Smooth muscle cell (in vitro differentiated cells): Measurements from ENCODE around the gene NELFCD. TPM values are rescaled to one million over a fixed set of nuclear protein-coding genes. Genes with fewer than 3 reads are reported as not detected.
"Not testable (repeated sequence)": the region's sequence is repeated elsewhere in the genome, so short reads cannot be mapped to it uniquely, and the experiment has no call there.

Source experiments
- DNase-seq: peaks from one replicate; lab custom pipeline; 2025; ENCODE audit not compliant: unreplicated experiment; lab: John Stamatoyannopoulos, UW
- H2AFZ ChIP-seq: fragments of 200-600 bp; sonication (generic); 2 replicates; pipeline ENCODE4 v1.6.0; 2016; ENCODE audit warnings: antibody characterized with exemption, low read depth, mild to moderate bottlenecking
- H3F3A ChIP-seq: fragments of 200-600 bp; sonication (generic); 2 replicates; pipeline ENCODE4 v1.6.0; 2017; ENCODE audit warnings: antibody characterized with exemption, low read depth
- H3K27ac ChIP-seq: fragments of 200-600 bp; sonication (generic); 2 replicates; pipeline ENCODE4 v1.5.1; 2016; ENCODE audit warnings: low read depth, mild to moderate bottlenecking
- H3K27me3 ChIP-seq: fragments of 200-600 bp; sonication (generic); 2 replicates; pipeline ENCODE4 v1.6.1; 2016; ENCODE audit warnings: low read depth, mild to moderate bottlenecking
- H3K36me3 ChIP-seq: fragments of 200-600 bp; sonication (generic); 2 replicates; pipeline ENCODE4 v1.5.1; 2016; ENCODE audit warnings: low read depth
- H3K4me1 ChIP-seq: fragments of 200-600 bp; sonication (generic); 2 replicates; pipeline ENCODE4 v1.5.1; 2016; ENCODE audit warnings: low read depth
- H3K4me2 ChIP-seq: fragments of 200-600 bp; sonication (generic); 2 replicates; pipeline ENCODE4 v1.6.0; 2016; ENCODE audit warnings: mild to moderate bottlenecking
- H3K4me3 ChIP-seq: fragments of 200-600 bp; sonication (generic); 2 replicates; pipeline ENCODE4 v1.5.1; 2016; ENCODE audit warnings: mild to moderate bottlenecking
- H3K79me2 ChIP-seq: fragments of 200-600 bp; sonication (generic); 2 replicates; pipeline ENCODE4 v1.6.0; 2016; ENCODE audit warnings: low read depth, mild to moderate bottlenecking
- H3K9ac ChIP-seq: fragments of 200-600 bp; sonication (generic); 2 replicates; pipeline ENCODE4 v1.6.0; 2016; ENCODE audit warnings: low read depth
- H3K9me3 ChIP-seq: fragments of 200-600 bp; sonication (generic); replicated peaks from 2 replicates; pipeline ENCODE4 v1.5.1; 2016; ENCODE audit warnings: low read depth
- H4K20me1 ChIP-seq: fragments of 200-600 bp; sonication (generic); 2 replicates; pipeline ENCODE4 v1.6.0; 2016; ENCODE audit warnings: low read depth
- CTCF ChIP-seq: fragments of 200-600 bp; sonication (generic); IDR thresholded peaks from 2 replicates; pipeline ENCODE4 v1.5.1; 2017; ENCODE audit warnings: borderline replicate concordance, mild to moderate bottlenecking, antibody characterized with exemption; ENCODE audit not compliant: insufficient read depth, poor library complexity, severe bottlenecking
- WGBS: methylation state at CpG from one replicate; pipeline ENCODE4 v1.1.7; 2016; ENCODE audit warnings: low lambda C conversion rate; 5-methylcytosine and 5-hydroxymethylcytosine counted together
- polyA plus RNA-seq: library from polyadenylated mRNA; unstranded; fragments of >200 nt; fragmentation: Nextera tagmentation; extraction: Ambion mirVana; gene quantifications from 2 replicates; pipeline ENCODE4 v1.2.1, GENCODE V29; 2016
- total RNA-seq: library from RNA; depleted of rRNA; stranded (reverse); fragments of >200 nt; gene quantifications from 2 replicates; pipeline ENCODE4 v1.2.3, GENCODE V29; 2014

NELFCD gene
- total and polyA plus RNA-seq, 2 experiments from 2014 or later: 25.4 to 40.3 TPM

- Histone ChIP-seq H3K27ac (no peak overlapping the region), H3K4me3 (peak overlapping the region; percentile 95), H3K79me2 (peaks cover 45% of the 10 kb centered on the region), H3K9me3 (no peaks in the 10 kb centered on the region), H3K4me1 (no peaks in the 10 kb centered on the region), H3F3A (no peaks in the 10 kb centered on the region), H3K9ac (peak overlapping the region; percentile 70), H4K20me1 (peaks cover 20% of the 10 kb centered on the region), H3K36me3 (no peaks in the 10 kb centered on the region), H3K27me3 (no peaks in the 10 kb centered on the region), H2AFZ (peak overlapping the region; percentile 82), H3K4me2 (peak overlapping the region; percentile 82)
- DNase-seq: no peak
- TF ChIP-seq CTCF: no peak
- WGBS: 24% methylated on average over 24 of the region's 29 CpGs
Observed at GRCh38 chr20:58981628-58982364, 740 bp downstream of the NELFCD start.

GRCh38 chr20:58982406-58983114, 1.5 kb downstream of the NELFCD start:
- H4K20me1 ChIP-seq: peaks cover 26% of the 10 kb centered on the region
- H3K79me2 ChIP-seq: peaks cover 45% of the 10 kb centered on the region
- peaks cover 3% of the 10 kb centered on the region for H3K36me3 ChIP-seq
- H3K4me2 ChIP-seq: peak overlapping the region; percentile 82
- no peak overlapping the region for H2AFZ ChIP-seq
- DNase-seq: no peak
- no peak overlapping the region for H3K9ac ChIP-seq
- no peak overlapping the region for H3K27ac ChIP-seq
- peak overlapping the region; percentile 95 for H3K4me3 ChIP-seq
- no peak for TF ChIP-seq CTCF
- H3K27me3 ChIP-seq: no peaks in the 10 kb centered on the region
- 95% methylated on average over 12 of the region's 12 CpGs for WGBS
- no peaks in the 10 kb centered on the region for H3K4me1 ChIP-seq
- no peaks in the 10 kb centered on the region for H3F3A ChIP-seq
- no peaks in the 10 kb centered on the region for H3K9me3 ChIP-seq

GRCh38 chr20:58983115-58983468, 2.0 kb downstream of the NELFCD start:
- H3K27me3 ChIP-seq, H3K27ac ChIP-seq, H3K36me3 ChIP-seq, H3K9ac ChIP-seq, H3K4me3 ChIP-seq, DNase-seq, H3K4me2 ChIP-seq, H3K4me1 ChIP-seq, H2AFZ ChIP-seq, H3K9me3 ChIP-seq, H3F3A ChIP-seq: not testable (repeated sequence)
- 98% methylated on average over 12 of the region's 12 CpGs for WGBS
- H4K20me1 ChIP-seq: peaks cover 26% of the 10 kb centered on the region
- H3K79me2 ChIP-seq: peaks cover 45% of the 10 kb centered on the region

- no peak overlapping the region for H3K4me2 ChIP-seq
- peaks cover 26% of the 10 kb centered on the region for H4K20me1 ChIP-seq
- H3K79me2 ChIP-seq: peaks cover 45% of the 10 kb centered on the region
- no peak for DNase-seq
- no peak overlapping the region for H3K4me3 ChIP-seq
- H3K9me3 ChIP-seq: no peaks in the 10 kb centered on the region
- H3K4me1 ChIP-seq: no peaks in the 10 kb centered on the region
- peaks cover 8% of the 10 kb centered on the region for H3K36me3 ChIP-seq
- no peaks in the 10 kb centered on the region for H3F3A ChIP-seq
- no peak overlapping the region for H3K27ac ChIP-seq
- 90% methylated on average over 6 of the region's 6 CpGs for WGBS
- no peak for TF ChIP-seq CTCF
- no peaks in the 10 kb centered on the region for H3K27me3 ChIP-seq
- no peak overlapping the region for H3K9ac ChIP-seq
- H2AFZ ChIP-seq: no peak overlapping the region
Observed at GRCh38 chr20:58984691-58985090, 3.6 kb downstream of the NELFCD start.
